ENCODE data around the gene GTF2H1. TPM values are rescaled to one million over a fixed set of nuclear protein-coding genes. Genes with fewer than 3 reads are reported as not detected.

GTF2H1 gene
- total and polyA plus RNA-seq, 11 donors, result 11.1 to 37.2 (median 25.4) TPM

DNA sequence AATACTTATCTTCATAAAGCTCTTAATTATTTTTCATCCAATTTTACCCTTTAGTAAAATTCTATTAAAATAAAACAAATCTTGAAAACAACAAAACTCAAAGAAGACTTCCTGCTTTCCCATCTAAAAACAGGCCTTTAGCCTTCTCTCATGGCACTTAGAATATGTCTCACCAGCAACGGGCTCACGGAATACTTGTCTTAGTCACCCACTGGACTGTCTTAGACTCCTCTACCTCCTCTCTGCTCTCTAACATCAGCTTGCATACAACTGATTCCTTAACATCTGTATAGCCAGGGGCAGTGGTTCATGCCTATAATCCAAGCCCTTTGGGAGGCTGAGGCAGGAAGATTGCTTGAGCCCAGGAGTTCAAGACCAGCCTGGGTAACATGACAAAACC is 14.1 kb upstream of the GTF2H1 start:
- H3K27ac ChIP-seq, result no peak overlapping the region
- H3K36me3 ChIP-seq, result peaks cover 0 to 84% (median 78%) of the 10 kb centered on the region in 9 donors
- H3K27me3 ChIP-seq, result no peaks in the 10 kb centered on the region
- intact Hi-C loops (cut with DNase I), result no loop called here
- H3K4me1 ChIP-seq, result peaks cover 0 to 15% (median 0%) of the 10 kb centered on the region in 12 donors
- 89 to 98% (median 95%) methylated on average over 2 of the region's 2 CpGs for WGBS, 4 donors
- ATAC-seq (no peak), DNase-seq (no peak)
- H3K4me3 ChIP-seq, result no peak overlapping the region
- TF ChIP-seq, protein P1, sequence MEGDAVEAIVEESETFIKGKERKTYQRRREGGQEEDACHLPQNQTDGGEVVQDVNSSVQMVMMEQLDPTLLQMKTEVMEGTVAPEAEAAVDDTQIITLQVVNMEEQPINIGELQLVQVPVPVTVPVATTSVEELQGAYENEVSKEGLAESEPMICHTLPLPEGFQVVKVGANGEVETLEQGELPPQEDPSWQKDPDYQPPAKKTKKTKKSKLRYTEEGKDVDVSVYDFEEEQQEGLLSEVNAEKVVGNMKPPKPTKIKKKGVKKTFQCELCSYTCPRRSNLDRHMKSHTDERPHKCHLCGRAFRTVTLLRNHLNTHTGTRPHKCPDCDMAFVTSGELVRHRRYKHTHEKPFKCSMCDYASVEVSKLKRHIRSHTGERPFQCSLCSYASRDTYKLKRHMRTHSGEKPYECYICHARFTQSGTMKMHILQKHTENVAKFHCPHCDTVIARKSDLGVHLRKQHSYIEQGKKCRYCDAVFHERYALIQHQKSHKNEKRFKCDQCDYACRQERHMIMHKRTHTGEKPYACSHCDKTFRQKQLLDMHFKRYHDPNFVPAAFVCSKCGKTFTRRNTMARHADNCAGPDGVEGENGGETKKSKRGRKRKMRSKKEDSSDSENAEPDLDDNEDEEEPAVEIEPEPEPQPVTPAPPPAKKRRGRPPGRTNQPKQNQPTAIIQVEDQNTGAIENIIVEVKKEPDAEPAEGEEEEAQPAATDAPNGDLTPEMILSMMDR (IDR thresholded peaks at IDR 0.05), result no peak
- TF ChIP-seq POLR2A (IDR thresholded peaks at IDR 0.05), result no peak
- H3K9me3 ChIP-seq, result no peaks in the 10 kb centered on the region

DNA sequence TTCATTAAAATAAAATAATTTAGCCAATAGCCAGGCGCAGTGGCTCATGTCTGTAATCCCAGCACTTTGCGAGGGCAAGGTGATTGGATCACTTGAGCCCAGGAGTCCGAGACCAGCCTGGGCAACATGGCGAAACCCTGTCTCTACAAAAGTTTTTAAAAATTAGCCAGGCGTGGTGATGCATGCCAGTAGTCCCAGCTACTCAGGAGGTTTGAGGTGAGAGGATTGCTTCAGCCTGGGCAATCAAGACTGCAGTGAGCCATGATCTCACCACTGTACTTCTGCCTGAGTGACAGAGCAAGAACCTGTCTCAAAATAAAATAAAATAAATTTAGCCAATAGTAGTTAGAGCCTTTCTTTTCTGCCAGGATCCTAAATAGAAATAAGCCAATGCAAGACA is 12.7 kb upstream of the GTF2H1 start:
- H3K27me3 ChIP-seq, result no peaks in the 10 kb centered on the region
- no peak overlapping the region for H3K27ac ChIP-seq
- no peaks in the 10 kb centered on the region for H3K9me3 ChIP-seq
- 96 to 98% (median 97%) methylated on average over 5 of the region's 5 CpGs for whole genome bisulfite sequencing, 4 donors
- TF ChIP-seq POLR2A (IDR thresholded peaks at IDR 0.05), result no peak
- TF ChIP-seq, protein P1 (IDR thresholded peaks at IDR 0.05), result no peak
- intact Hi-C loops (cut with DNase I), result loop anchor here in 1 of 10 donors (10.0 kb wide), 1 partner anchor 325 kb away; the partner anchor contains the start of gene SPTY2D1
- peaks cover 0 to 24% (median 0%) of the 10 kb centered on the region in 12 donors for H3K4me1 ChIP-seq
- ATAC-seq (no peak), DNase-seq (no peak)
- peaks cover 0 to 69% (median 63%) of the 10 kb centered on the region in 9 donors for H3K36me3 ChIP-seq
- no peak overlapping the region for H3K4me3 ChIP-seq

DNA sequence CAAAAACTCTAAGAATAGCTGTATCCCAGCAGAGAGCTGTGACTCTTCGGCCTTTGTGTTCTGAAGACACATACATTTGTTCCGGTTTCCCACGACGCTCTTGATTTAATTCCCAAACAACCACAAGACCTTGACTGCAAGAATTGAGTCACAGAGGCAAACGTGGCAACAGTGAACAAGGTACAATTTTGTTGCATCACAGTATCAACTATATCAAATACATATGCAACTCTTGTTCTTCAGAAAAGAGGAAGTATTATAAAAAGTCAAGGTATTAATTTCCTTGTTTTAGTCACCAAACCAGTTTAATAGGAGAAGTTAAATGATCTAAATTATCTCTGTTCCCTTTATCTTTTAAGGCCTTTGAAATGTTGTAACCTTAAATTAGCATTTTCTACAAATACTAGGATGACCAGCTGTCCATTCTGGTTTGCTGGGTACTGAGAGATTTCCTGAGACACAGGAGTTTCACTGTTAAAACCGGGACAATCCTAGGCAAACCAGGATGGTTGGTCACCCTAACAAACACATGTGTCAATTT is 11.5 kb upstream of the GTF2H1 start:
- no peaks in the 10 kb centered on the region for H3K27me3 ChIP-seq
- peaks cover 0 to 59% (median 52%) of the 10 kb centered on the region in 9 donors for H3K36me3 ChIP-seq
- no peak overlapping the region for H3K4me3 ChIP-seq
- H3K27ac ChIP-seq, result no peak overlapping the region
- intact Hi-C loops (cut with DNase I), result loop anchor here in 1 of 10 donors (10.0 kb wide), 1 partner anchor 324 kb away; the partner anchor contains the start of gene SPTY2D1
- no peak for ATAC-seq
- 87 to 93% (median 89%) methylated on average over 6 of the region's 6 CpGs for WGBS, 4 donors
- DNase-seq, result no peak
- TF ChIP-seq, protein P1 (IDR thresholded peaks at IDR 0.05), result no peak
- no peak for TF ChIP-seq POLR2A (IDR thresholded peaks at IDR 0.05)
- H3K9me3 ChIP-seq, result no peaks in the 10 kb centered on the region
- peaks cover 0 to 28% (median 0%) of the 10 kb centered on the region in 12 donors for H3K4me1 ChIP-seq

DNA sequence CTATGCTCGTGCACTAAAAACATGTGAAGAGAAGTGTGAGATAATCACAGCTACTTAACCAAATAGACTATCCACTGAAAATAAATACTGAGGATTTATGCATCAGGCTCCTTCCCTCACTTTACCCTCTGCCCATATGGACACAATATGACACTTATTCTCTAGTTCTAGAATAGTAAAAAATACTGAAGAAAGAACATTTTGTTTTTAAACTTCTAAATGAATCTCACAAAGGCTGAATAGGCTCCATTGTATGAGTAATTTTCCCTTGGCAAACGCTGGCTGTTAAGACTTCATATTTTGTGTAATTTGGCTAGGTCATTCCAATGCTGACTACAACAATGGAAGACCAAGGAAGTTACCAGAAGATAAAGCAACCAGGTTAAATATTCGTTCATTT is 10.4 kb upstream of the GTF2H1 start:
- no peak overlapping the region for H3K4me3 ChIP-seq
- H3K36me3 ChIP-seq, result peaks cover 0 to 51% (median 43%) of the 10 kb centered on the region in 9 donors
- peak overlapping the region in 3 of 12 donors; percentile 18 to 75 (median 33) for H3K27ac ChIP-seq
- no peaks in the 10 kb centered on the region for H3K27me3 ChIP-seq
- H3K4me1 ChIP-seq, result peaks cover 0 to 28% (median 0%) of the 10 kb centered on the region in 12 donors
- 72 to 85% (median 81%) methylated on average over 3 of the region's 3 CpGs for WGBS, 4 donors
- DNase-seq, result no peak
- no peaks in the 10 kb centered on the region for H3K9me3 ChIP-seq
- ATAC-seq, result peak in 2 of 4 donors; percentile 32 to 63
- intact Hi-C loops (cut with DNase I), result loop anchor here in 1 of 10 donors (10.0 kb wide), 1 partner anchor 323 kb away; the partner anchor contains the start of gene SPTY2D1
- no peak for TF ChIP-seq POLR2A (IDR thresholded peaks at IDR 0.05)
- TF ChIP-seq, protein P1 (IDR thresholded peaks at IDR 0.05), result no peak
